OCI-LY3 (cell line): ENCODE results near the gene FNBP1L.

Source experiments
- CTCF ChIP-seq: fragments of 200-600, 300-600 bp; sonication (generic); IDR thresholded peaks from 2 replicates; pipeline ENCODE4 v1.5.1; 2014; ENCODE audit warnings: antibody characterized with exemption, low read length, low read depth
- EZH2phosphoT487 ChIP-seq: fragments of 200-600 bp; shearing (Covaris generic); IDR thresholded peaks from 2 replicates; pipeline ENCODE4 v1.6.1; 2018; ENCODE audit warnings: antibody characterized with exemption, mixed run types, low read depth

- TF ChIP-seq CTCF (no peak), EZH2phosphoT487 (no peak)
These were observed 119.5 kb downstream of the FNBP1L start for GRCh38 chr1:93567255-93567918.
